NCI-H2029 treated with DMSO at 0.1 percent for 48 hours (cell line): ENCODE data around the gene TTC7B.

Experiments
- DNase-seq: peaks from one replicate; lab custom pipeline; 2025; lab: John Stamatoyannopoulos, UW

TTC7B gene

GRCh38 chr14:90599748-90600507 is 216.3 kb downstream of the TTC7B start:
- DNase-seq: no peak

GRCh38 chr14:90599339-90599738 is 216.9 kb downstream of the TTC7B start:
- DNase-seq: no peak

GRCh38 chr14:90597961-90598360 is 218.3 kb downstream of the TTC7B start:
- no peak for DNase-seq

- DNase-seq: no peak
Observed at GRCh38 chr14:90596733-90597132, 219.5 kb downstream of the TTC7B start.

GRCh38 chr14:90593254-90594040 is 222.8 kb downstream of the TTC7B start:
- DNase-seq: no peak

GRCh38 chr14:90592655-90593054 is 223.6 kb downstream of the TTC7B start:
- no peak for DNase-seq

GRCh38 chr14:90587918-90588317 is 228.3 kb downstream of the TTC7B start:
- DNase-seq: no peak

GRCh38 chr14:90587252-90587910 is 228.8 kb downstream of the TTC7B start:
- DNase-seq: no peak

- no peak for DNase-seq
Observed at GRCh38 chr14:90585106-90585505, 231.1 kb downstream of the TTC7B start.

GRCh38 chr14:90583916-90584605 is 232.2 kb downstream of the TTC7B start:
- DNase-seq: no peak

GRCh38 chr14:90583427-90583826 is 232.8 kb downstream of the TTC7B start:
- DNase-seq: no peak

GRCh38 chr14:90582166-90582565 is 234.1 kb downstream of the TTC7B start:
- DNase-seq: no peak

- DNase-seq: no peak
Observed at GRCh38 chr14:90581745-90582144, 234.5 kb downstream of the TTC7B start.

GRCh38 chr14:90580377-90581335 is 235.6 kb downstream of the TTC7B start:
- DNase-seq: no peak

GRCh38 chr14:90579816-90580215 is 236.4 kb downstream of the TTC7B start:
- DNase-seq: no peak

GRCh38 chr14:90579088-90579487 is 237.1 kb downstream of the TTC7B start:
- DNase-seq: no peak

- no peak for DNase-seq
Observed at GRCh38 chr14:90578283-90578985, 237.8 kb downstream of the TTC7B start.

- no peak for DNase-seq
Observed at GRCh38 chr14:90577661-90578282, 238.5 kb downstream of the TTC7B start.

- DNase-seq: no peak
Observed at GRCh38 chr14:90576981-90577660, 239.1 kb downstream of the TTC7B start.
